D721Med (cell line): Measurements from ENCODE around the gene HIGD1A.

ENCODE experiments used
- DNase-seq: peaks from one replicate; pipeline ENCODE4 v3.0.0; 2011; ENCODE audit warnings: low spot score; ENCODE audit not compliant: insufficient read length
- FAIRE-seq: peaks from 2 replicates; lab custom pipeline; 2011; peaks lifted over from hg19 to GRCh38; lab: Jason Lieb, UNC
- CTCF ChIP-seq: IDR thresholded peaks from 2 replicates; pipeline ENCODE4 v1.5.1; 2012; ENCODE audit warnings: mild to moderate bottlenecking, control low read depth; ENCODE audit not compliant: insufficient read depth; ENCODE audit errors: missing control alignments

The HIGD1A gene

GRCh38 chr3:42805141-42805821 is 991 bp upstream of the HIGD1A start:
- no peak for TF ChIP-seq CTCF
- DNase-seq (no peak), FAIRE-seq (no peak)

GRCh38 chr3:42804831-42805132 is 492 bp upstream of the HIGD1A start:
- no peak for TF ChIP-seq CTCF
- no peak for DNase-seq
- FAIRE-seq, result no peak

GRCh38 chr3:42803414-42804105 is 730 bp downstream of the HIGD1A start:
- no peak for TF ChIP-seq CTCF
- FAIRE-seq, result no peak
- no peak for DNase-seq

GRCh38 chr3:42802876-42803413 is 1.3 kb downstream of the HIGD1A start:
- FAIRE-seq (peak; percentile 56), DNase-seq (no peak)
- no peak for TF ChIP-seq CTCF

GRCh38 chr3:42801784-42802183 is 2.5 kb downstream of the HIGD1A start:
- TF ChIP-seq CTCF, result no peak

GRCh38 chr3:42801048-42801620 is 3.2 kb downstream of the HIGD1A start:
- no peak for TF ChIP-seq CTCF
- FAIRE-seq, result no peak
- DNase-seq, result no peak

More at GRCh38 chr3:42801784-42802183, 2.5 kb downstream of the HIGD1A start:
- FAIRE-seq, result no peak
- DNase-seq, result no peak
